DMS79 (cell line): ENCODE results near the gene SPC24.
"Not testable (repeated sequence)": the region's sequence is repeated elsewhere in the genome, so short reads cannot be mapped to it uniquely, and the experiment has no call there.

ENCODE experiments used
- DNase-seq: peaks from one replicate; lab custom pipeline; 2025; lab: John Stamatoyannopoulos, UW

Gene SPC24

DNA sequence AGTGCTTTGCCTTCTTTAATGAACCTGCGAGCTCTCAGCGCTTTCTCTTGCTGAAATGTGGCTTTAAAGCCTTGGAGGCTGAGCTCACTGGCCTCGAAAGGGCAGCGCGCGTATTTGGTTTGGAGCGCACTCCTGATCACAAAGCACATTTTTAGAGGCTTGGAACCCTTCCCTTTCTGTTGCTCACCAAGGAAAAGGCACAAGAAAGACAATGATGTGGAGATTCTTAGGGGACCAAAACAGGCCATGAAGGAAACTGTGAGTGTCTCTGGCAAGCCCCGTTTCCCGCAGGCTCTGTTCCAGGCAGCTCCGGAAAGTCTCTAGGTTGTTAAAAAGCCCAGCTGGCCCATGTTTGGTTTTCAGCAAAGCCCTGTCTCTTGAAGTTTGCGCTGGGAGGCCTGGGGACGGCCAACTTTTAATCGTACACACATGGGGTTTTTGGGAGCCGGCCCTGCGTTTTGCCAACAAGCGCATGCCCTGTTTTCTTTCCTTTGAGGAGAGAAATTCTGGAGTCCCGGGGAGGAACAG, 9.4 kb upstream of the SPC24 start:
- no peak for DNase-seq

DNA sequence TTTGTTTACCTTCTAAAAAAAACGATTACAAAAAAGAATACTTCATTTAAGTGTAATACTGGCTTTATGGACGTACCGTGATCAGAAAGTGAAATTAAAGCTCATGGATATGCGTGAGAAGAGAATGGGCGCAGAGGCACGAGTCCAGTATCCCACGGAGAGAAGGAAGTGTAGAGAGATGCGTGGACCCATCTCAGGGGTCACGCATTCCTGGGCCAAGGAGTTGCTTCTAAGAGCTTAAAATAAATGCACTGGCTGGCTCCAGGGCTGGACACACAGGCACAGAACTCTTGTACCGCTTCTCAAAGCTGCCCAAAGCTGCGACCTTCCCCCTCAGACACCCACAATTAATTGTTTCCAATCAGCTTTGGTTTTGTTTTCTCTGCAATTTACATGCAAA, 8.7 kb upstream of the SPC24 start:
- DNase-seq = no peak

DNA sequence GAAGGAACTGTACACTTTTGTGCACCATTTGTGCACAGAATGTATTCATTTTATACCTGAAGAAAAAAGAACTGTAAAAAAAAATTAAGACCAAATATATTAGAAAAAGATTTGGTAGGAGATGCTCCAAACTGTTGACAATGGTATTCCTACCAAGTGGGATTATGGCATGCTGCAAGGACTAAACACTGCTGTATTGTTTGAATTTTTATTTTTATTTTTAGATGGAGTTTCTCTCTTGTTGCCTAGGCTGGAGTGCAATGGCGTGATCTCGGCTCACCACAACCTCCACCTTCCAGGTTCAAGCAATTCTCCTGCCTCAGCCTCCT, 4.8 kb upstream of the SPC24 start:
- not testable (repeated sequence) for DNase-seq

DNA sequence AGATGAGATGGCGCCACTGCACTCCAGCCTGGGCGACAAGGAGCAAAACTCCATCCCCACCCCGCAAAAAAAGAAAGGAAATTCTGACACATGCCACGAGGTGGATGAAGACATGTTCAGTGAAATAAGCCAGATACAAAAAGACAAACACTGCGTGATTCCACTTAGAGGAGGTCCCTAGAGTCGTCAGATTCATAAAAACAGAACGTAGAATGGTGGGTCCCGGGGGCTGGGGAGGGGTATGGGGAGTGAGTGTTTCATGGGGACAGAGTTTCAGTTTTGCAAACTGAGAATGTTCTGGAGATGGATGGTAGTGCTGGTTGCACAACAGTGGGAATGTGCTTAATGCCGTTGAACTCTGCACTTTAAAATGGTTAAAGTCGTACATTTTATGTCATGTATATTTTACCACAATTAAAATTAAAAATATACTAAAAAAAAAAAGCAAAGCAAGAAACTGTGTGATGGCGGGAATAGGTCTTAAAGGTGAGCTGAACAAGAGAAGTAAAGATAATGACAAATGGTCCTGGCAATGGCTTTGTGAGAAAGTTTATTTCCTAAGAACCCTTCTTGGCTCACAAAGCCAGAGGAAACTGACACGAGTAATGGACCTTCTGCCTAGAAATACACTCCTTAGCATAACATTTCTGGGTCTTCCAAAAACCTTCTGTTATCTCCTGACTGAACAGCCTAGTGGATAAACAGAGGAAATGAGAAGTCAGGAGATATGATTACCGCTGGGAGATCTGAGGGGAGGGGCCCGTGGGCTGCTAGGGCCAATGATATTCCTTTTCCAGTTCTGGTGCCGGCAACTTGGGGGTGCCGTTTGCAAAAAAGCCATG, 4.2 kb upstream of the SPC24 start:
- no peak for DNase-seq

DNA sequence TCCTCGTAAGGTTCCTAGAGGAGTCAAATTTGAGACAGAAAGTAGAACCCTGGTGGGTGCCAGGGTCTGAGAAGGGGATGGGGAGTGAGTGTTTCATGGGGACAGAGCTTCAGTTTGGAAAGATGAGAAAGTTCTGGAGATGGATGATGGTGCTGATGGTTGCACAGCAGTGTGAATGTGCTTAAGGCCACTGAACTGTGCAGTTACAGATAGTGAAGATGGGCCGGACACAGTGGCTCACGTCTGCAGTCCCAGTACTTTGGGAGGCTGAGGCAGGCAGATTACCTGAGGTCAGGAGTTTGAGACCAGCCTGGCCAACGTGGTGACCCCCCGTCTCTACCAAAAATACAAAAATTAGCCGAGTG, 917 bp downstream of the SPC24 start:
- DNase-seq = no peak

DNA sequence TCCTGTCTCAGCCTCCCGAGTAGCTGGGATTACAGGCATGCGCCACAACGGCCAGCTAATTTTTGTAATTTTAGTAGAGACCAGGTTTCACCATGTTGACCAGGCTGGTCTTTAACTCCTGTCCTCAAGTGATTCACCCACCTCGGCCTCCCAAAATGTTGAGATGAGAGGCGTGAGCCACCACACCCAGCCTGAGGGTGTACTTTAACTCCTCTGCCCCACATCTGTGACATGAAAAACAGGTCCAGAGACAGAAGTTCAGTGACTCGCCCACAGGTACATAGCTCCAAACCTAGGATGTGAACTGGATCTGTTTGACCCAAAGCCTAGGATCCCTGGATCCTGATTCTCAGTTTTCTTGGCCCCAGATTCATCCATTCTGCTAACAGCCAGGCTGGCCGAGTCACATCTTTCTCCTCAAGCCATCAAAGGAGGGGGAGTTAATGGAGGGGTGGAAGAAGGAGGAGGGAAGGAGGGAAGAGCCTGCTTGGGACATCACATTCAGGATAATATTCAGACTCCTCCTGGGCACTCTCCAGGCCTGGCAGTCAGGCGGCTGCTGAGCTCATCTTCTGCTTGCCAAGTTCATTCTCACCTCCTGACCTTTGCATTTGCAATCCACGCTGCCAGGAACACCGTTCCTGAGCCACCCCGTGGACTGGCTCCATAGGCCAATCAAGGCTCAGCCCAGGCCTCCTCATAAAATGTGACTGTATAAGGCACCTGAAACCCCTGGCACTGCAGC, 3.1 kb downstream of the SPC24 start:
- no peak for DNase-seq

DNA sequence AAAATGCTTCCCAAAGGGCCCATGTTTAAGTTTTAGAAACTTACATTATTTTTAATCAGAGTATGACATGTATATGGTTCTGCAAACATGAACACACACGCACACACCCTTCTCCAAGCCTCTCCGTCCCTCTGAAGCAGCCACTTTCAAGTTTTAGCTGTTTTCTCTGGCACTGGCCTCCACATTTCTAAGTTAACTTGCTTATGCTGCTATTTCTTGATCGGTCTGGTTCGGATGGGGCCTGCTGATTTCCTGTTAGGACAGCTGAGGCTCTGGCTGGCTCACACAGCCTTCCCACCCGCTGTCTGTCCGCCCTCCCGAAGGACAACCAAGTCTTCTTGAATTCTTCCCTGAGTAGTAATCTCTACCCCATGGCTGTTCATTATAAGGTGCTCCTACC, 4.4 kb downstream of the SPC24 start:
- DNase-seq = no peak

DNA sequence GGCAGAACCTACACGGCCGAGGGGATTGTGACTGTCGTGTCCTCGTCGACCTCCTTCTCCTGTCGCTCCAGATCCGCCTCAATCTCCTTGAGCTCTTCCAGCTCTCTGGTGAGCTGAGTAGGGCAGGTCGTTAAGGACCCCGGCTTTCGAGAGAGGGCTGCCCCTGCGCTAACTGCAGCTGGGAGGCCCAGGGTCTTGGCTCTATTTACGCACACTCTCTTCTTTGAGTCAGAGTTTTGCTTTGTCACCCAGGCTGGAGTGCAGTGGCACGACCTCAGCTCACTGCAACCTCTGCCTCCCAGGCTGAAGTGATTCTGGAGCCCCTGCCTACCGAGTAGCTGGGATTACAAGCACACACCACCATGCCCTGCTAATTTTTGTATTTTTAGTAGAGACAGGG, 7.6 kb downstream of the SPC24 start:
- no peak for DNase-seq

DNA sequence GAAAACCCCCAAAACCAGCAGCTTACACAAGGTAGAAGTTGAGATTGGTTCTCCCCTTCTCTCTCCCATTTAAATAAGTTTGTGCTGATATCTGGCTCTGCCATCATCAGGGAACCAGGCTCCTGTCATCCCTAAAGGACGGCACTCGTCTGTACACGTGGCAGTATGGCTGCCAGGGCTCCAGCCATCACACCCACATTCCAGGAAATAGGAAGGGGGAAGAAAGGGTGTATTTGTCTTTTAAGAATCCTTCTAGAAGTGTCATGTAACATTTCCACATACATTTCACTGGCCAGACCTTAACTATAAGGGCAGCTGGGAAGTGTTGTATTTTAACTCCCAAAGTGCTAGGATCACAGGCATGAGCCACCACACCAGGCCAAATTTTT, 10.1 kb downstream of the SPC24 start:
- no peak for DNase-seq

DNA sequence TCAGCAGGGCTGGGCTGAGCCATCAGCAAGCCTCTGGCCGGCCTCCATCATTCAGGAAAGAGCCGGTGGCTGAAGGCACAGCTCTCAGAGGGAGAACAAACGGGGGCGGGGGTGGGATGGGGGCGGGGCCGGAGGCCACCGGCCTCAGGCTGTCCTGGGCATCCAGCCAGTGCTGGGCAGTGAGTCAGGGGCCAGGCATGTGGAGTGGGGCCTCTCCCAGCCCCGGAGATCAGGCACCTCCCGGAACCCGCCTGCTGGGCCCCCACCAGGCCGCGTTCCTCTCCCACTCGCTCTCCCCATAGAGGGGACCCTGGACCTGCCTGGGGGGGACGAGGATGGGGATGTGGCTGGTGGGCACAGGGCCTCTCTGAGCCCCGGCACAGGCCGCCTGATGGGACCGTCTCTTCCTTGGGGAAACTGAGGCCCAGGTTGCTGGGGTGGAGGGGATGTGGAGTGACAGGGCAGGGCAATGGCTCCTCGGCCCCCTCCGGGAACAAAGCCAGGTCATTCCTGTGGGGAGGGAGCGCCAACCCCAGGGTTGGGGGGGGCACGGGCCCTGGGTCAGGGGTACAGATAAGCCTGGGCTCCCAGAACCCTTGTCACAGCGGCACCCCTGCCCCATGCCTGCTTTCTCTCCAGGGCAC, 12.9 kb downstream of the SPC24 start:
- DNase-seq = peak; percentile 68

DNA sequence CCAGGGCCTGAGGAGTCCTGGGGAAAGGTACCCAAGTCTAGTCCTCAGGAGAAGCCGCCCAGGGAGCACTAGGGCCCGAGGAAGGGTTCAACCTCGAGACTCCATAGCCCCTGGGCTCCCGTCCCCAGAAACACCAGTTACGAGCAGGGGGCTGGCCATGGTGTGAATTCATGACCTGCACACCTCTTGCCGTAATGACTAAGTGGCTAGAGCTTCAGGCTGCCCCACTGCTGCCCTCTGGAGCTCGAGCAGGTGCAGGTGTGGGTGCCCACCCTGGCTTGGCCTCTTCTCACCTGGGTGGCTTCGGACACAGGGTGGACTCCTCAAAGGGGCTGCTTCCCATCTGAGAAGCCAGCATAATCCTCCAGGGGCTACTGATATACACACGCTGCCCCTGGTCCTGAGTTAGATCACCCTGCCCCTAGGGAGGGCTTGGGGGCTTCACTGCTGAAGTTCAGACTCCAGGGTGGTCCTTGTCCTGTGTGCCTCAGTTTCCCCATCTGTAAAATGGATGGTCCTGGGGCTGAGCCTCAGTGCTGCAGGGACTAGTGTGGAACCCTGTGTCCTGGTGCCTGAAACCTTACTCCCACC, 13.6 kb downstream of the SPC24 start:
- no peak for DNase-seq

DNA sequence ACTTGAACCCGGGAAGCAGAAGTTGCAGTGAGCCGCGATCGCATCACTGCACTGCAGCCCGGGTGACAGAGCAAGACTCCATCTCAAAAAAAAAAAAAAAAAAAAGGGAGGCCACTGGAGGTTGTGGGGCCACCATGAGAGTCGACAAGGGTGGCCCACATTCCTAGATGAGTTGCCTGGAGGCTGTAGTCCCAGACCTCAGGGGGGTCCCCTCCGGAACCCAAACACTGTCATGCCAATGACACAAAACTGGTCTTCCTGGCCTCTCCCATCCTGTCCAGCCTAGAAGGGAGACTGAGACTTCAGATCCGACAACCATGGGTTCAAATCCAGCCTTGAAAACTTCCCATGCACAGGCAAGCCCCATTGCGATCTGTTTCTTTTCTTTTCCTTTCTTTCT, 14.7 kb downstream of the SPC24 start:
- no peak for DNase-seq

DNA sequence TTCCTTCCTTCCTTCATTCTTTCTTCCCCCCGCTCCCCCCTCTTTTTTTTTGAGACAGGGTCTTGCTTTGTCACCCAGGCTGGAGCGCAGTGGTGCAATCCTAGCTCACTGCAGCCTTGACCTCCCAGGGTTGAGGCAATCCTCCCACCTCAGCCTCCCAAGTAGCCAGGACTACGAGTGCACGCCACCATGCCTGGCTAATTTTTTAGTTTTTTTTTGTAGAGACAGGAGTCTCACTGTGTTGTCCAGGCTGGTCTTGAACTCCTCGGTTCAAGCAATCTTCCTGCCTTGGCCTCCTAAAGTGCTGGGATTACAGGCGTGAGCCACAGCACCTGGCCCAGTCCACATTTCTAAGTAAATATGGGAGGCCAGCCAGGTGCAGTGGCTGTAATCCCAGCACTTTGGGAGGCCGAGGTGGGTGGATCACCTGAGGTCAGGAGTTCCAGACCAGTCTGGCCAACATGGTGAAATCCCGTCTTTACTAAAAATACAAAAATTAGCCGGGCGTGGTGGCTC, 15.5 kb downstream of the SPC24 start:
- not testable (repeated sequence) for DNase-seq

DNA sequence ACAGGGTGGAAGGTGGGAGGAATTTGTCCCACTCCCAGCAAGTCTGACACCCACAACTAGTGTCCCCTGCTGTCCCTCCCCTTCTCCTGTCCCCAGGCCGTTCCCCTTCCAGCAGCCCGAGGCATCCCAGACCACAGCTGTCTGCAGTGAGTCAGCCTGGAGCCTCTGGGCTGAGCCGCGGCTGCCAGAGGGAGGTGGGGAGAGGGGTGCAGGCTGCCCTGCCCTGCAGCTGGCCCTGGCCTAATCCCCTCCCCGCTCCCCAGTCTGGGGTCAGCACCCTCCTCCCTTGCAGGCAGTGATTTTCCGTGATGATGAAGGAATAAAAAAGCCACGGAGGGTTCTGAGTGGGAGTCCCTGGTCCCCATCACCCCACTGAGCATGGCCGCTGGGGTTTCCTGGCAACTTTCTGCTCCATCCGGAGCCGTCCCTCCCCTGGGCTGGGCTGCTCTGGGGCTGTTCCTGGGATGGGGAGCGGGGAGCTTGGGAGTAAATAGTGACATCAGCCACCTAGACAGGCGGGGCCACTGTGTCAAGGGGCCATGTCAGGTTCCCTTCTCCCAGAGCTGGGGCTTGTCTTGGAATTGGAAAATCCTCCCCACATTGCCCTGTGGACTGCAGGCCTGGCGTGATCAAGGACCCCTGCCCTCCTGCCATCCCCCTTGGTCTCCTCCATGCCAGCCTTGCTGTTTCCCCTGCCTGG, 16.8 kb downstream of the SPC24 start:
- DNase-seq = peak; percentile 5

DNA sequence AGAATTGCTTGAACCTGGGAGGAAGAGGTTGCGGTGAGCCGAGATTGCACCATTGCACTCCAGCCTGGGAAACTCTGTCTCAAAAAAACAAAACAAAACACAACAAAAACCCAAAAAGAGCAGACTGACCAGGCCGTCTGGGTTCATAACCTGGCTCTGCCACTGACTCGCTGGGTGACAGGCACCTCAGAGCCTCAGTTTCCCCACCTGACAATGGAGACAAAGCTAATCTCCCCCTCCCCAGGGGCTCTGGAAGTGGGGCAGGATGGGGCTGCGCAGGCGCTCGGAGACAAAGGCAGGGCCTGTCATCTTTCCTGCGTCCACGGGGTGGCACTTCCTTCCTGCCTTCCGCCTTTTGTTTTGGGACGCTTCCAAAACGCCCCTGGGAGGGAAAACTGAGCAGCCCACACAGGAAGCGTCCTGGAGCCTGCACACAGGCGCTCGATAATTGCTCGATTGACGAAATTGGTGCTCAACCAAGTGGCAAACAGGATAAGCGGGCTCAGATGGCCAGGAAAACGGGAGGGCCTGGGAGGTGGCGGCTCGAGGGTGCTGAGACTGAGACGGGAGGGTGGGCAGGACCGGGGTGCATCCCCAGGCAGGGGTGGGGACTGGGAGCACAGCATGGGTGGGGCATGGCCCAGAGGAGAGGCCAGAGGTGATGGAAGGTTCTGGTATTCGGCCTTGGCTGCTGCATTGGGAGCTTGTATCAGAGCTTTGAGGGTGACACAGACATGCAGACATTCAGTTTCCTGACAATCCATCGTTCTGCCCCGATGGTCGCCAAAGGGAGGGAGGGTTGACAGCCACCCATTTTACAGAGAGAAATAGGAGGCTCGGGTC, 17.8 kb downstream of the SPC24 start:
- peak; percentile 78 for DNase-seq

DNA sequence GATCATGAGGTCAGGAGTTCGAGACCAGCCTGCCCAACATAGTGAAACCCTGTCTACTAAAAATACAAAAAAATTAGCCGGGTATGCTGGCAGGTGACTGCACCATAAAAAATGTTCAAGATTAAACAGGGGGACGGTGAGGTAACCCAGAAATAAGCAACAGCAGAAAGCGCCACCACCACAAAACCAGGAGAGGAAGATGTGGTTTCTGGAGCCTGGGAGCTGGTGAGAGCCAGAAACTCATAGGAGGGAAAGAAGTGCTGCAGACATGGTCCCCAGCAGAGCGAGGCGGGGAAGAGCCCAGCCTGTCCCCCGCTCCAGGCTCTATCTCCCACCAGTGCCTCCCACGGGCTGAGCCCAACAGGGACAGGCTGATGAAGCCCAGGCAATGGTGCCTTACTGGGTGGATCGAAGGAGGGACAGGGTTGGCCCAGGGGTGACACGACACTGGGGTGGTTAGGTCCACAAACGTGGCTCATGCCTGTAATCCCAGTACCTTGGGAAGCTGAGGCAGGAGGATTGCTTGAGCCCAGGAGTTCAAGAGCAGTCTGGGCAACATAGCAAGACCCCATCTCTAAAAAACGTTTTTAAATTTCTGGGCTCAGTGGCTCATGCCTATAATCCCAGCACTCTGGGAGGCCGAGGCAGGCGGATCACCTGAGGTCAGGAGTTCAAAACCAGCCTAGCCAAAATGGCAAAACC, 19.0 kb downstream of the SPC24 start:
- DNase-seq = no peak

DNA sequence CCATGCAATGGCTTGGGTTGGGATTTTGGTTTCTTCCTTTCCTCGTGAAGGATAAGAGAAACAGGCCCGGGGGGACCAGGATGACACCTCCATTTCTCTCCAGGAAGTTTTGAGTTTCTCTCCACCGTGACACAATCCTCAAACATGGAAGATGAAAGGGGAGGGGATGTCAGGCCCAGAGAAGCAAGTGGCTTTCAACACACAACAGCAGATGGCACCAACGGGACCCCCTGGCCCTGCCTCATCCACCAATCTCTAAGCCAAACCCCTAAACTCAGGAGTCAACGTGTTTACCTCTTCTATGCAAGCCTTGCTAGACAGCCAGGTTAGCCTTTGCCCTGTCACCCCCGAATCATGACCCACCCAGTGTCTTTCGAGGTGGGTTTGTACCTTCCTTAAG, 24.1 kb downstream of the SPC24 start:
- no peak for DNase-seq

DNA sequence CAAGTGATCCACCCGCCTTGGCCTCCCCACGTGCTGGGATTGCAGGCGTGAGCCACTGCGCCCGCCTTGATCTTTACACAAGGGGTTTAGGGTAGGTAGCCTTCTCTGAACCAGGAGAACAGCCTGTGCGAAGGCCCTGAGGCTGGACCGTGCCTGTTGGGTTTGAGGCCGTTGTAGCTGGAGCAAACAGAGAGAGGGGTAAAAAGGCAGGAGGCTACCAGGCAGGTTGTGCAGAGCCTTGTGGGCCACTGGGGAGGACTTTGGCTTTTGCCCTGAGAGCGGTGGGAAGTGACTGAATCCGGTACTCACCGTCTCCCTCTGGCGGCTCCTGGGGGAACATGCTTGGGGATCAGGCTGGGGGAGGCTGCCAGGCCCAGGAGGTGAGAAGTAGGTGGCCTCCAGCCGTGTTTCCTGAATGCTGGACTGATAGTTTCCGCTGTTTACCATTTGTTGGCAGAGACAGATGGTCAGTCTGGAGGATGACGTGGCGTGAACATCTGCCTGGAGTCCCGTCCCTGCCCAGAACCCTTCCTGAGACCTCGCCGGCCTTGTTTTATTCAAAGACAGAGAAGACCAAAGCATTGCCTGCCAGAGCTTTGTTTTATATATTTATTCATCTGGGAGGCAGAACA, 24.6 kb downstream of the SPC24 start:
- DNase-seq = no peak

DNA sequence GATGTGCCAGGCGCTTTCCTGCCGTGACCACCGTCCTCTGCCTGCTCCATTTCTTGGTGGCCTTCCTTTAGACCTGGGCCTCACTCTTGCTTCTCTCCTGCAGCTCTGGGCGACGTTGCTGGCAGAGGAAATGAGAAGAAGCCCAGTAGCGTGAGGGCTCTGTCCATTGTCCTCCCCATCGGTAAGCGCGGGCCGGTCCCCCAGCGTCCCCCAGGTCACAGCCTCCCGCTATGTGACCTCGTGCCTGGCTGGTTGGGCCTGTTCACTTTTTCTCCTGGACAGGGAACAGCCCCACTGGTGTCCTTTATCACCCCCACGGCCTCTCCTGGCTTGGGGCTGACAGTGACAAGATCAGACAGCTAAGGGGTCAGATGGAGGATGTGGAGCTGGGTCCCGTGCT, 27.7 kb downstream of the SPC24 start:
- no peak for DNase-seq
